Bone marrow (tissue), 2 donors: ENCODE data around the gene SMPD4.
"Not testable (repeated sequence)": the region's sequence is repeated elsewhere in the genome, so short reads cannot be mapped to it uniquely, and the experiment has no call there.

ENCODE experiments used
- DNase-seq, 2 donors: peaks; one replicate each; lab custom pipeline; 2025; lab: John Stamatoyannopoulos, UW

SMPD4 gene

GRCh38 chr2:130141645-130142370, 39.6 kb downstream of the SMPD4 start:
- DNase-seq, result not testable (repeated sequence)

- not testable (repeated sequence) for DNase-seq
Measured at GRCh38 chr2:130141002-130141401, 40.4 kb downstream of the SMPD4 start.

- DNase-seq, result not testable (repeated sequence)
Measured at GRCh38 chr2:130140516-130140915, 40.9 kb downstream of the SMPD4 start.

GRCh38 chr2:130139331-130140280, 41.8 kb downstream of the SMPD4 start:
- not testable (repeated sequence) for DNase-seq

GRCh38 chr2:130138841-130139251, 42.6 kb downstream of the SMPD4 start:
- DNase-seq, result not testable (repeated sequence)

GRCh38 chr2:130138326-130138725, 43.1 kb downstream of the SMPD4 start:
- DNase-seq, result not testable (repeated sequence)

- DNase-seq, result not testable (repeated sequence)
Measured at GRCh38 chr2:130137118-130137517, 44.3 kb downstream of the SMPD4 start.

GRCh38 chr2:130136546-130136945, 44.9 kb downstream of the SMPD4 start:
- DNase-seq, result not testable (repeated sequence)

- DNase-seq, result no peak
Measured at GRCh38 chr2:130135692-130136541, 45.5 kb downstream of the SMPD4 start.

- DNase-seq, result not testable (repeated sequence)
Measured at GRCh38 chr2:130129120-130129829, 52.1 kb downstream of the SMPD4 start, which contains the start of gene POTEF. POTEF (minus strand) TSS chr2:130129222; CDS start chr2:130120515, 8,707 bp downstream.

- not testable (repeated sequence) for DNase-seq
Measured at GRCh38 chr2:130128464-130128863, 52.9 kb downstream of the SMPD4 start.

GRCh38 chr2:130127726-130128125, 53.7 kb downstream of the SMPD4 start:
- not testable (repeated sequence) for DNase-seq

GRCh38 chr2:130120924-130121323, 60.5 kb downstream of the SMPD4 start:
- DNase-seq, result not testable (repeated sequence)

- DNase-seq, result not testable (repeated sequence)
Measured at GRCh38 chr2:130102597-130103363, 78.6 kb downstream of the SMPD4 start.
